RPMI7951 (cell line): ENCODE measurements around the gene MRPS31. TPM values are rescaled to one million over a fixed set of nuclear protein-coding genes. Genes with fewer than 3 reads are reported as not detected.

Experiments
- total RNA-seq: library from RNA; depleted of rRNA; stranded (reverse); fragments of >200 nt; shearing (Covaris generic); gene quantifications from 2 replicates; pipeline ENCODE4 v1.2.3, GENCODE V29; 2014; rRNA removed

Gene MRPS31
- total RNA-seq, 1 experiment from 2014 or later = 17.3 TPM

Other genes with a start within 250 kb of the MRPS31 start
- gene FOXO1, start 104.5 kb downstream of the MRPS31 start, total RNA-seq = 1.2 and 1.6 TPM in 2 replicates
- gene SLC25A15, start 18.4 kb upstream of the MRPS31 start, total RNA-seq = 17.8 and 23.7 TPM in 2 replicates
- 19.4 and 21.5 TPM in 2 replicates for gene ELF1, start 248.1 kb upstream of the MRPS31 start, total RNA-seq